HPDE6-E6E7 (cell line): ENCODE measurements around the gene GPR151.
A peak's percentile ranks its signal among the peaks of the same experiment; 100 is the strongest.
"Not testable (repeated sequence)": the region's sequence is repeated elsewhere in the genome, so short reads cannot be mapped to it uniquely, and the experiment has no call there.

Source experiments
- DNase-seq: peaks from one replicate; pipeline ENCODE4 v3.0.0; 2011; ENCODE audit warnings: missing footprints; ENCODE audit errors: extremely low spot score

Gene GPR151

GRCh38 chr5:146516151-146516475 lies at the start of gene GPR151:
Gene GPR151, minus strand, starts transcription at chr5:146516190. Its CDS starts 77 bp downstream, at chr5:146516113.
- no peak for DNase-seq

- no peak for DNase-seq
Observed at GRCh38 chr5:146564007-146564762, 48.2 kb upstream of the GPR151 start.

DNA sequence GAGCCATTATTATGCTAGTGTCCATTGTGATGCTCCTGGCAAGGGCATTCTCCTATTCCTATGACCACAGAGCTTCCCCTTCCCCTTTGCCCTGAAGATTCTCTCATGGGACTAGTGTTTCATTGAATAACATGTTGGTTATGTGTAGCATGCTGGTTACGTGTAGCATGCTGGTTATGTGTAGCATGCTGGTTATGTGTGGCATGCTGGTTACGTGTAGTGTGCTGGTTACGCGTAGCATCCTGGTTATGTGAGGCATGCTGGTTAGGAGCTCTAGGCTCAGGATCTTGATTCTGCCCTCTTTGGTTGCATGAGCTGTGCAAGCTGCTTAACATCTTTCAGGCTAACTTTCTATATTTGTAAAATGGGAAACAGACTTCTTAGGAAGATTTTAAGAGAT lies 46.5 kb upstream of the GPR151 start:
- DNase-seq = no peak

GRCh38 chr5:146561711-146562110 lies 45.7 kb upstream of the GPR151 start:
- DNase-seq = no peak

GRCh38 chr5:146560205-146560812 lies 44.3 kb upstream of the GPR151 start:
- no peak for DNase-seq

GRCh38 chr5:146556884-146557283 lies 40.9 kb upstream of the GPR151 start:
- DNase-seq = not testable (repeated sequence)

- DNase-seq = no peak
Observed at GRCh38 chr5:146553446-146553845, 37.5 kb upstream of the GPR151 start.

- no peak for DNase-seq
Observed at GRCh38 chr5:146549615-146550014, 33.6 kb upstream of the GPR151 start.

DNA sequence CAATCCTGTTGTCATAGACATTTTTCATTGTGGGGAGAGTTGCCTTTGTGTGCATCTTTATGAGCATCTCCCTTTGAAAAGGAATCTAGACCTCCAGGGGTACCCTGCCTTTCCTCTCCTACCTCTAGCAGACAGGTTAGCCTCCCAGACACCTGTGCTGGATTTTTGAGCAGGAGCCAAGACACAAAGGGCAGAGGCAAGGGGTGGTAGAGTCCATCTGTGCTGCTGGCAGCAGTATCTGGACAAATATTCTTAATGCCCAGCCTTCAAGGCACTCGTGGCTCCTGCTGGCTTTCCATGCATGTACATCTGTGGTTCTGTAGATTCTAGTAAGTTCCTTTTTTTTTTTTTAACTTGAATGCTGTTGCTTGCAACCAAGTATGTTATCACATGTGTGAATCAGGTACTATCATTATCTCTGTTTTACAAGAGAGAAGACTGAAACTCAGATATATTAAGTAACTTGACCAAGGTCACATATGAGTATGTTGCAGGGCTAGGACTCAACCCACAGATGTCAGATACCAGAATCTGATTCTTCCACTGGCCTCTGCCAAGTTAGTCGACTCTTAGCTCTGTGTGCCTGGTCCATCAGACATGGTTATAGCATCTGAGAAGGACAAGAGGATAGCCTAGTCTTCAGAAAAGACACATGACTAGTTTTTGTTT lies 32.9 kb upstream of the GPR151 start:
- DNase-seq = no peak

DNA sequence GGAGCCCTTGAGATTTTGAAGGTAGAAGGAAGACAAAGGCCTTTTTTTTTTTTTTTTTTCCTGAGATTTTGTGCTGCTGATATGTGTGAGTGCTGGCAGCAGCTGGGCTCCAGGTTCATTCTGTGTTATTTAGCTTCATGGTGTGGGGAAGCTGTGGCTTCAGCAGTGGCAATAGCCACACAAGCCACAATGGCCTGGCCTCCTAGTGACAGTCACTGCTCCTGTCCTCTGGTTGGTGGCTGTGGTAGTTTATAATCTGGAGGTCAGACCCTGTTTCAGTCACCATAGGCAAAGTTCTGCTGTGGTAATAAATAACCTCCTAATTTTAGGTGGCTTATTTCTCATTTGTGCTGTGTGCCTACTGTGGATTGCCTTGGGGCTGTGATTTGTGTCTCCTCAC lies 28.2 kb upstream of the GPR151 start:
- no peak for DNase-seq

- peak; percentile 75 for DNase-seq
Observed at GRCh38 chr5:146541958-146542849, 26.2 kb upstream of the GPR151 start.

- DNase-seq = no peak
Observed at GRCh38 chr5:146540414-146540813, 24.4 kb upstream of the GPR151 start.

GRCh38 chr5:146539973-146540372 lies 24.0 kb upstream of the GPR151 start:
- DNase-seq = no peak

- DNase-seq = no peak
Observed at GRCh38 chr5:146538432-146538831, 22.4 kb upstream of the GPR151 start.

DNA sequence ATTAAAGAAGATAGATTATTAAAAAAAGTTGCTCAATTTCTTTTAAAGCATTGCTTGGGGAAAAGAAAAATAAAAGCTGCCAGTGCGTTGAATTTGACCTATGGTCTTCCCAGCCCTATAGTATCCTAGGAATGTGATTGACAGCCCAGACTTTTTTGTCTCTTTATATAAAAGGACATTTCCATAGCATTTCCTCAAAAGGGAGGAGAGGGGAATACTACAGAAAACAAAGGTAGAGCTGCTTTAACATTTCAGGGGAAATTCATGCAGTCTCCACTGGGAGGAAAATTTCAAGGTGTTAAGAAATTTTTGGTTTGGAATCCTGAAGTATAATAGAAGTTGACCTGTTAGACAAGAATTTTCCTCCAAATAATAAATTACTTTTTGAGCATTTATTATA lies 17.9 kb upstream of the GPR151 start:
- DNase-seq = no peak

DNA sequence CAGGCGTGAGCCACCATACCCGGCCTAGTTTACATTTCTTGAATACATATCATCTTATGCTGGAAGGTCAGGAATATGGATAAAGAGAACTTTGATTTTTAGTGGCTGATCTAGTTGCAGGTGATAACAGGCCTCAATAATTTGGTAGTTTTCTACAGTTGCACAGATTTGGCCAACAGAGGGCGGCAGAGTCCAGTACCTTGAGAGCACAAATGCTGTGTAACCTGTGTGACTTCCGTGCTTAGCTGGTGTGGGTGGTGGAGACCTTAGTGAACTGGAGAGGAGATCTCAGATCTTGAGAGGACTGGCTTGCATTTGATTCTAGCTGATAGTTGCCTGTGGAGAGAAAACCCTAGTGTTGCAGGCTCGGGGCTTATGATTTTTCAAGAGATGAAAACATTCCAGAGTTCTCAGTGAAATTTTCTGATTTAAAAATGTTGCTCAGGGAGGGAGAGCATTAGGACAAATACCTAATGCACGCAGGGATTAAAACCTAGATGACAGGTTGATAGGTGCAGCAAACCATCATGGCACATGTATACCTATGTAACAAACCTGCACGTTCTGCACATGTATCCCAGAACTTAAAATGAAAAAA lies 17.4 kb upstream of the GPR151 start:
- DNase-seq = peak; percentile 58

DNA sequence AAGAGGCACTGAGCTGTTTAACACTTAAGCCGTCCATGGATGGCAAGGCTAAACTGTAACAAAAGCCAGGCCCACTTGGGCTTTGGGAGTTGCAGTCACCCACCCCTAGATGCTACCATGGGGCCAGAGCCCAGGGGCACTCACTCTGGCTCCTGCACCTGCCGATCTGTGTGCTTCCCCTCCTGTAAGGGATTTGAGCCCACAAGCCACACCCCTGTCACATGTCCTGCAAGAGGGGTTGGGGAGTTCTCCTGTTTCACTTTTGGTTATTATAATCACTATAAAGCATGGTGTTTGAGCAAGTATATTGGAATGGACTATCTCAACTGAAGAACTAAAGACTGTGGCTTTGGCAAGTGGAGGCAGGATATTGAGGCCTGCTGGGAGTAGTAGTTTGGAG lies 14.0 kb upstream of the GPR151 start:
- no peak for DNase-seq

DNA sequence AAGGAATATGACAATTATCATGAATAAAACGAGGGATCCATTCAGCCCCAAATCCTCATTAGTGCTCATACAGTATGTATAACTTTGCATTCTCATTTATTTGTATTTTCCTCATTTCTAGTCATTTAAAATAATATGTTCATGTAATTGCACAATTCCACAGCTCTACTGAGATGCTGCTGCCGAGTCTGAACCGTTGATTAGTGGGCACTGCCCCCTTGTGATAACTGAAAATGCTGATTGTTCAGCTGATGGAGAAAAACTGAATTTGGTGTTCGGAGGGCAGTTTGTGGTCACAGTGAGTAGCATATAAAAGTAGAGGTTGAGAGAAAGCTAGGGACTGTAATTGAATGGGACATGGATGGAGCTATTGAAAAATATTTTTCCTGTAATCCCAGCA lies 12.2 kb upstream of the GPR151 start:
- DNase-seq = no peak

GRCh38 chr5:146527785-146528184 lies 11.8 kb upstream of the GPR151 start:
- DNase-seq = no peak

DNA sequence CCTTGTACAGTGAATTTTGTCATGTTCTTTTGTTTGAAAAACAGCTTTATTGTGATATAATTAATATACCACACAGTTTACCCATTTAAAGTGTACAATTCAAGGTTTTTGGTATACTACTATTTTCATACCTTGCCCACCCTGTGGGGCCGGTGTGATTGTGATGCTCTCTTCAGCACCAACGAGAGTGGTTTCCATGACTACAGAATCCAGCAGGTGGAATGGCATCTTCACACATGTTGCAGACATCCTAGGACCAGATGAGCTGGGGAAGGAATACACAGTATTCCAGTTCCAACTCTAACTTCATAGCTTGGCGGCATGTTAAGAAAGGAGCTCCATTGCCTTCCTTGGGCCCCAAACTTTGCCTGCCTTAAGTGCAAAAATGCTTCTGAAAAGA lies 7.7 kb upstream of the GPR151 start:
- no peak for DNase-seq

GRCh38 chr5:146521403-146522106 lies 5.6 kb upstream of the GPR151 start:
- DNase-seq = no peak
